Lower leg skin (tissue), 3 donors: ENCODE measurements around the gene ZMYM4.
"Not testable (repeated sequence)": the region's sequence is repeated elsewhere in the genome, so short reads cannot be mapped to it uniquely, and the experiment has no call there.

Source experiments
- POLR2A ChIP-seq, 2 donors: fragments of 450-650 bp; IDR thresholded peaks; one replicate each; pipeline ENCODE4 v1.6.1; 2016 to 2017; ENCODE audit warnings: antibody characterized with exemption in 2 of 2, mild to moderate bottlenecking in 1 of 2, moderate library complexity in 1 of 2
- TF ChIP-seq, protein P1 (sequence below), 3 donors: fragments of 450-650 bp; IDR thresholded peaks; one replicate each; pipeline ENCODE4 v1.5.1; 2016; ENCODE audit warnings: antibody characterized with exemption in 3 of 3, mild to moderate bottlenecking in 3 of 3, moderate library complexity in 2 of 3

- TF ChIP-seq, protein P1, sequence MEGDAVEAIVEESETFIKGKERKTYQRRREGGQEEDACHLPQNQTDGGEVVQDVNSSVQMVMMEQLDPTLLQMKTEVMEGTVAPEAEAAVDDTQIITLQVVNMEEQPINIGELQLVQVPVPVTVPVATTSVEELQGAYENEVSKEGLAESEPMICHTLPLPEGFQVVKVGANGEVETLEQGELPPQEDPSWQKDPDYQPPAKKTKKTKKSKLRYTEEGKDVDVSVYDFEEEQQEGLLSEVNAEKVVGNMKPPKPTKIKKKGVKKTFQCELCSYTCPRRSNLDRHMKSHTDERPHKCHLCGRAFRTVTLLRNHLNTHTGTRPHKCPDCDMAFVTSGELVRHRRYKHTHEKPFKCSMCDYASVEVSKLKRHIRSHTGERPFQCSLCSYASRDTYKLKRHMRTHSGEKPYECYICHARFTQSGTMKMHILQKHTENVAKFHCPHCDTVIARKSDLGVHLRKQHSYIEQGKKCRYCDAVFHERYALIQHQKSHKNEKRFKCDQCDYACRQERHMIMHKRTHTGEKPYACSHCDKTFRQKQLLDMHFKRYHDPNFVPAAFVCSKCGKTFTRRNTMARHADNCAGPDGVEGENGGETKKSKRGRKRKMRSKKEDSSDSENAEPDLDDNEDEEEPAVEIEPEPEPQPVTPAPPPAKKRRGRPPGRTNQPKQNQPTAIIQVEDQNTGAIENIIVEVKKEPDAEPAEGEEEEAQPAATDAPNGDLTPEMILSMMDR (IDR thresholded peaks at IDR 0.05): not testable (repeated sequence)
- TF ChIP-seq POLR2A (IDR thresholded peaks at IDR 0.05): not testable (repeated sequence)
Measured at GRCh38 chr1:35236772-35237171, 31.7 kb upstream of the ZMYM4 start.
